OCI-LY7 (cell line): Measurements from ENCODE around the gene AHSG. TPM values are rescaled to one million over a fixed set of nuclear protein-coding genes. Genes with fewer than 3 reads are reported as not detected.
"Not testable (repeated sequence)": the region's sequence is repeated elsewhere in the genome, so short reads cannot be mapped to it uniquely, and the experiment has no call there.

Experiments
- BruUV-seq: library from RNA; stranded (reverse); fragments of 400-500 nt; replicated peaks from 2 replicates; lab custom pipeline; 2021; lab: Mats Ljungman, UMichigan
- CTCF ChIA-PET: fragments of 300-600 bp; sonication (Branson Sonifier 250); formaldehyde crosslinking; loops from one replicate; lab custom pipeline; 2022; ENCODE audit warnings: antibody characterized with exemption; ENCODE audit not compliant: unreplicated experiment; lab: Charles Lee
- POLR2A ChIA-PET: fragments of 300-600 bp; sonication (Branson Sonifier 250); formaldehyde crosslinking; loops from one replicate; lab custom pipeline; 2022; ENCODE audit warnings: antibody characterized with exemption; lab: Charles Lee
- DNase-seq: peaks from one replicate; pipeline ENCODE4 v3.0.0-alpha.2; 2015; ENCODE audit warnings: low spot score
- H2AFZ ChIP-seq: fragments of 200-600 bp; sonication (generic), shearing (Covaris generic); 2 replicates; pipeline ENCODE4 v1.6.1; 2014; ENCODE audit warnings: mild to moderate bottlenecking, antibody characterized with exemption, low read length, moderate library complexity
- H3K27ac ChIP-seq: fragments of 200-600 bp; sonication (generic); 2 replicates; pipeline ENCODE4 v1.5.1; 2014; ENCODE audit warnings: mixed run types, low read depth, mild to moderate bottlenecking, moderate library complexity, low read length, inconsistent platforms; ENCODE audit not compliant: poor library complexity, severe bottlenecking
- H3K36me3 ChIP-seq: fragments of 200-600 bp; sonication (generic); 2 replicates; pipeline ENCODE4 v1.6.1; 2014; ENCODE audit warnings: mild to moderate bottlenecking, antibody characterized with exemption, low read length, moderate library complexity, mixed read lengths; ENCODE audit not compliant: insufficient read depth
- H3K4me1 ChIP-seq: fragments of 200-600 bp; sonication (generic); 2 replicates; pipeline ENCODE4 v1.5.1; 2014; ENCODE audit warnings: mild to moderate bottlenecking, low read length; ENCODE audit not compliant: insufficient read depth, poor library complexity, severe bottlenecking
- H3K4me2 ChIP-seq: fragments of 200-600 bp; sonication (generic); 2 replicates; pipeline ENCODE4 v1.6.1; 2014; ENCODE audit warnings: mild to moderate bottlenecking, low read length
- H3K4me3 ChIP-seq: fragments of 200-600 bp; sonication (generic); 2 replicates; pipeline ENCODE4 v1.5.1; 2014; ENCODE audit warnings: mild to moderate bottlenecking, low read depth, low read length; ENCODE audit not compliant: poor library complexity, severe bottlenecking
- H3K79me2 ChIP-seq: fragments of 200-600 bp; sonication (generic); 2 replicates; pipeline ENCODE4 v1.6.1; 2016; ENCODE audit warnings: low read depth, mild to moderate bottlenecking, low read length, moderate library complexity, mixed read lengths; ENCODE audit not compliant: insufficient read depth
- H3K9me2 ChIP-seq: fragments of 200-600 bp; sonication (generic); 2 replicates; pipeline ENCODE4 v1.6.1; 2016; ENCODE audit warnings: mild to moderate bottlenecking, low read length, mixed read lengths; ENCODE audit not compliant: insufficient read depth
- H3K9me3 ChIP-seq: fragments of 200-600 bp; sonication (generic); 2 replicates; pipeline ENCODE4 v1.6.1; 2014; ENCODE audit warnings: mild to moderate bottlenecking, mixed run types, low read length, mixed read lengths
- H4K20me1 ChIP-seq: fragments of 200-600 bp; sonication (generic); 2 replicates; pipeline ENCODE4 v1.6.1; 2014; ENCODE audit warnings: mild to moderate bottlenecking, antibody characterized with exemption, low read length, moderate library complexity, mixed read lengths; ENCODE audit not compliant: insufficient read depth
- CTCF ChIP-seq: fragments of 200-600 bp; sonication (generic); conservative IDR thresholded peaks from 2 replicates; pipeline ENCODE4 v1.5.1; 2014; ENCODE audit warnings: mild to moderate bottlenecking, antibody characterized with exemption, low read length, moderate library complexity, mixed read lengths
- EZH2phosphoT487 ChIP-seq: fragments of 200-600 bp; sonication (generic); IDR thresholded peaks from 2 replicates; pipeline ENCODE4 v1.6.1; 2018; ENCODE audit warnings: low read depth, borderline replicate concordance, mild to moderate bottlenecking, mixed run types, antibody characterized with exemption, low read length, moderate library complexity, mixed read lengths
- intact Hi-C: fragments of 100-400 bp; cut with micrococcal nuclease; formaldehyde crosslinking; loops from one replicate; pipeline ENCODE4 v1.10.0; 2022; ENCODE audit not compliant: unreplicated experiment
- total RNA-seq, 2 experiments: library from RNA; depleted of rRNA in 1 of 2; stranded (reverse); fragments of >200 nt in 1 of 2; shearing (Covaris generic) in 1 of 2; gene quantifications; 2 replicates each; pipeline ENCODE4 v1.2.3, GENCODE V29; 2014 to 2022

Gene AHSG
- total RNA-seq, 2 experiments from 2014 or later, result not detected

DNA sequence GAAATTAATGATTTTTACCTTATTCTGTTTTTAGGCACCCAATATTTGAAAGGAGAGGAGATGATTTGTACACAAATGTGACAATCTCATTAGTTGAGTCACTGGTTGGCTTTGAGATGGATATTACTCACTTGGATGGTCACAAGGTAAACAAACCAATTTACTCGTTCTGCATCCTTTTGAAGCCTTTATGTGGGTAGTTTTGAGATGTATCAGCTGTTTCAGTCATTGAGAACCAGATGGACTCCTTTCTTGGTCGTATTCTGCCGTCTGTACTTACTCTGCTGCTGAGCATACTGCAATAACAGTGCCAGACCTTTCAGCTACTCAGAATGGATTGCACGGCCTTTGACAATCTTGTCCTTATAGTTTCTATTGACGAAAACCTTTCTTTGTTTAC is 29.0 kb upstream of the AHSG start:
- no peaks in the 10 kb centered on the region for H3K4me1 ChIP-seq
- ChIA-PET CTCF (no interaction called here), POLR2A (interaction anchor here (1.6 kb wide), 1 partner anchor 12 kb away, joined by 5 read pairs; no protein-coding TSS in a partner anchor)
- no peak for TF ChIP-seq CTCF
- no peak for TF ChIP-seq EZH2phosphoT487
- H3K36me3 ChIP-seq, result peaks cover 81% of the 10 kb centered on the region
- H3K4me2 ChIP-seq, result no peak overlapping the region
- no peaks in the 10 kb centered on the region for H4K20me1 ChIP-seq
- DNase-seq, result no peak
- intact Hi-C loops, result no loop called here
- no peak overlapping the region for H3K27ac ChIP-seq
- H2AFZ ChIP-seq, result no peak overlapping the region
- no peak overlapping the region for H3K4me3 ChIP-seq
- no peaks in the 10 kb centered on the region for H3K9me2 ChIP-seq
- no peaks in the 10 kb centered on the region for H3K79me2 ChIP-seq
- BruUV-seq, result no TSS peak
- H3K9me3 ChIP-seq, result no peaks in the 10 kb centered on the region

GRCh38 chr3:186586245-186586644 is 26.6 kb upstream of the AHSG start:
- intact Hi-C loops, H4K20me1 ChIP-seq, BruUV-seq, H3K4me1 ChIP-seq, H3K9me3 ChIP-seq, CTCF ChIA-PET, H3K9me2 ChIP-seq, H3K79me2 ChIP-seq, H2AFZ ChIP-seq, H3K4me3 ChIP-seq, H3K27ac ChIP-seq, DNase-seq, H3K4me2 ChIP-seq: not testable (repeated sequence)
- peaks cover 57% of the 10 kb centered on the region for H3K36me3 ChIP-seq
- POLR2A ChIA-PET, result interaction anchor here (1.7 kb wide), 1 partner anchor 16 kb away, joined by 11 read pairs; the partner anchor contains the start of gene DNAJB11

DNA sequence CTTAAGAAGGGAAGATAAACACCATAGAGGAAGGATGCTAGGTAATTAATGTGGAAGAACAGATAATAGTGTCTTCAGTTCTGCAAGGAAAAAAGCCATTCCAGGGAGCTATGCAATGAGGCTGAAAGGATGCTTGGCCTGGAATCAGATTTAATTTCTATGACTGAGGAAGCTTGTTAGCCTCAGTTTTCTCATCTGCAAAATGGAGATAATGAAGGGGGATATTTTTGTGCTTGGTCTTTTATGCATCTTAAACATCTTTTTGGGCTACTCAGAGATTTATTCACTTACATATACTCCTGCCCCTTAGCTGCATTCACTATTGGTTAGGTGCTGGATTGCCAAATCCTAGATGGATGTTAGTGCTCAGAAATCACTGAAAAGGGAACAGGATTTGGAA is 25.7 kb upstream of the AHSG start:
- Histone ChIP-seq H3K4me2 (no peak overlapping the region), H3K9me3 (no peaks in the 10 kb centered on the region), H3K36me3 (peaks cover 48% of the 10 kb centered on the region), H3K9me2 (no peaks in the 10 kb centered on the region), H3K4me3 (no peak overlapping the region), H3K27ac (no peak overlapping the region), H3K79me2 (no peaks in the 10 kb centered on the region), H2AFZ (no peak overlapping the region), H4K20me1 (no peaks in the 10 kb centered on the region), H3K4me1 (no peaks in the 10 kb centered on the region)
- ChIA-PET CTCF (no interaction called here), POLR2A (interaction anchor here (0.6 to 1.7 kb wide), 4 partner anchors 17 to 372 kb away, joined by 3 to 11 read pairs (median 4); partner anchors contain the start of gene DNAJB11)
- TF ChIP-seq EZH2phosphoT487, result no peak
- no peak for TF ChIP-seq CTCF
- BruUV-seq, result no TSS peak
- DNase-seq, result no peak
- intact Hi-C loops, result no loop called here
